ENCODE measurements around the gene MEPCE.

MEPCE gene

GRCh38 chr7:100456562-100456961 lies 26.9 kb downstream of the MEPCE start:
- H3K4me2 ChIP-seq (ENCODE audit: low read depth, low read length): no peak overlapping the region

DNA sequence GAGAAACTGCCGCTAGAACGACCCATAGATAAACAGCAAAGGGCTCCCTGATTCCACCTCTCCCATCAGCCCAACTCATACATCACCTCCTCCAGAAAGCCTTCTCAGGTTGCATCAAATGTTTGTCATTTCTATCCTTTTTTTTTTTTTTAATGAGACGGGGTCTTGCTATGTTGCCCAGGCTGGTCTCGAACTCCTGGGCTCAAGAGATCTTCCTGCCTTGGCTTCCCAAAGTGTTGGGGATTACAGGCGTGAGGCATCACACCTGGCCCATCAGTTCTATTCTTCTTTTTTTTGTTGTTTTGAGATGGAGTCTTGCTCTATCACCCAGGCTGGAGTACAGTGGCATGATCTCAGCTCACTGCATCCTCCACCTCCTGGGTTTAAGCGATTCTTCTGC lies 27.4 kb downstream of the MEPCE start:
- Histone ChIP-seq H3K27ac (ENCODE audit: low read length) (no peak overlapping the region), H4K20me1 (ENCODE audit: insufficient read depth, low read length) (no peaks in the 10 kb centered on the region), H3K79me2 (ENCODE audit: low read length) (no peaks in the 10 kb centered on the region), H3K4me1 (ENCODE audit: low read length) (no peaks in the 10 kb centered on the region), H3K9ac (ENCODE audit: low read length) (no peak overlapping the region), H3K9me2 (replicated peaks; ENCODE audit: insufficient read depth, low read length) (no peaks in the 10 kb centered on the region), H3F3A (ENCODE audit: insufficient read depth, low read length) (no peaks in the 10 kb centered on the region), H3K4me2 (ENCODE audit: low read depth, low read length) (no peak overlapping the region), H2AFZ (ENCODE audit: low read length) (no peak overlapping the region), H3K9me3 (replicated peaks; ENCODE audit: insufficient read depth, low read length) (no peaks in the 10 kb centered on the region), H3K36me3 (replicated peaks; ENCODE audit: insufficient read depth, low read length) (no peaks in the 10 kb centered on the region), H3K4me3 (ENCODE audit: low read length) (no peak overlapping the region), H3K27me3 (replicated peaks; ENCODE audit: insufficient read depth, low read length) (no peaks in the 10 kb centered on the region)
- no peak for DNase-seq
- TF ChIP-seq EZH2phosphoT487 (IDR thresholded peaks at IDR 0.05; ENCODE audit: low read length): no peak
- TF ChIP-seq CTCF (IDR thresholded peaks at IDR 0.05; ENCODE audit: low read length): no peak
- no peak for TF ChIP-seq EZH2 (optimal IDR thresholded peaks at IDR 0.05; ENCODE audit: low read depth, low read length)

More at GRCh38 chr7:100456562-100456961, 26.9 kb downstream of the MEPCE start:
- no peaks in the 10 kb centered on the region for H3K27me3 ChIP-seq (replicated peaks; ENCODE audit: insufficient read depth, low read length)
- no peaks in the 10 kb centered on the region for H3K79me2 ChIP-seq (ENCODE audit: low read length)
- no peak overlapping the region for H3K9ac ChIP-seq (ENCODE audit: low read length)
- no peaks in the 10 kb centered on the region for H3K9me3 ChIP-seq (replicated peaks; ENCODE audit: insufficient read depth, low read length)
- no peaks in the 10 kb centered on the region for H3K9me2 ChIP-seq (replicated peaks; ENCODE audit: insufficient read depth, low read length)
- H4K20me1 ChIP-seq (ENCODE audit: insufficient read depth, low read length): no peaks in the 10 kb centered on the region
- H3K4me1 ChIP-seq (ENCODE audit: low read length): no peaks in the 10 kb centered on the region
- no peaks in the 10 kb centered on the region for H3F3A ChIP-seq (ENCODE audit: insufficient read depth, low read length)
- H2AFZ ChIP-seq (ENCODE audit: low read length): no peak overlapping the region
- DNase-seq: no peak
- no peaks in the 10 kb centered on the region for H3K36me3 ChIP-seq (replicated peaks; ENCODE audit: insufficient read depth, low read length)
- no peak overlapping the region for H3K4me3 ChIP-seq (ENCODE audit: low read length)
- no peak for TF ChIP-seq CTCF (IDR thresholded peaks at IDR 0.05; ENCODE audit: low read length)
- no peak for TF ChIP-seq EZH2phosphoT487 (IDR thresholded peaks at IDR 0.05; ENCODE audit: low read length)
- no peak for TF ChIP-seq EZH2 (optimal IDR thresholded peaks at IDR 0.05; ENCODE audit: low read depth, low read length)
- H3K27ac ChIP-seq (ENCODE audit: low read length): no peak overlapping the region

- Histone ChIP-seq H4K20me1 (ENCODE audit: insufficient read depth, low read length) (no peaks in the 10 kb centered on the region), H3K4me1 (ENCODE audit: low read length) (no peaks in the 10 kb centered on the region), H2AFZ (ENCODE audit: low read length) (no peak within 1 kb of the TSS), H3K4me2 (ENCODE audit: low read depth, low read length) (no peak within 1 kb of the TSS), H3K79me2 (ENCODE audit: low read length) (no peaks in the 10 kb centered on the region), H3K9me3 (replicated peaks; ENCODE audit: insufficient read depth, low read length) (no peaks in the 10 kb centered on the region), H3K27ac (ENCODE audit: low read length) (no peak within 1 kb of the TSS), H3K4me3 (ENCODE audit: low read length) (no peak within 1 kb of the TSS), H3K27me3 (replicated peaks; ENCODE audit: insufficient read depth, low read length) (no peaks in the 10 kb centered on the region), H3K9me2 (replicated peaks; ENCODE audit: insufficient read depth, low read length) (no peaks in the 10 kb centered on the region), H3K9ac (ENCODE audit: low read length) (no peak within 1 kb of the TSS), H3F3A (ENCODE audit: insufficient read depth, low read length) (no peaks in the 10 kb centered on the region), H3K36me3 (replicated peaks; ENCODE audit: insufficient read depth, low read length) (no peaks in the 10 kb centered on the region)
- DNase-seq: no peak
- no peak for TF ChIP-seq EZH2 (optimal IDR thresholded peaks at IDR 0.05; ENCODE audit: low read depth, low read length)
- TF ChIP-seq EZH2phosphoT487 (IDR thresholded peaks at IDR 0.05; ENCODE audit: low read length): no peak
- TF ChIP-seq CTCF (IDR thresholded peaks at IDR 0.05; ENCODE audit: low read length): no peak
Observed at GRCh38 chr7:100464210-100464660, 34.6 kb downstream of the MEPCE start, which contains the start of gene SPACDR. SPACDR (minus strand) TSS chr7:100464260; CDS start chr7:100464025, 235 bp downstream.
